Thyroid gland (tissue), 4 donors: ENCODE results near the gene ANGPT4.

Experiments
- POLR2A ChIP-seq, 2 donors: fragments of 450-650 bp; IDR thresholded peaks; one replicate each; pipeline ENCODE4 v1.6.1; 2017; ENCODE audit warnings: antibody characterized with exemption in 2 of 2, mild to moderate bottlenecking in 2 of 2, moderate library complexity in 1 of 2
- TF ChIP-seq, protein P1 (sequence below), 6 experiments: fragments of 200-600 bp in 3 of 6; fragments of 450-650 bp in 3 of 6; sonication (generic) in 3 of 6; IDR thresholded peaks; one replicate each; pipeline ENCODE4 v1.5.1; 2016 to 2019; ENCODE audit warnings: antibody characterized with exemption in 6 of 6, mild to moderate bottlenecking in 2 of 6, inconsistent platforms in 1 of 6, moderate library complexity in 1 of 6

GRCh38 chr20:961768-962167 is 45.6 kb upstream of the ANGPT4 start:
- TF ChIP-seq POLR2A (IDR thresholded peaks at IDR 0.05), result no peak
- TF ChIP-seq, protein P1, sequence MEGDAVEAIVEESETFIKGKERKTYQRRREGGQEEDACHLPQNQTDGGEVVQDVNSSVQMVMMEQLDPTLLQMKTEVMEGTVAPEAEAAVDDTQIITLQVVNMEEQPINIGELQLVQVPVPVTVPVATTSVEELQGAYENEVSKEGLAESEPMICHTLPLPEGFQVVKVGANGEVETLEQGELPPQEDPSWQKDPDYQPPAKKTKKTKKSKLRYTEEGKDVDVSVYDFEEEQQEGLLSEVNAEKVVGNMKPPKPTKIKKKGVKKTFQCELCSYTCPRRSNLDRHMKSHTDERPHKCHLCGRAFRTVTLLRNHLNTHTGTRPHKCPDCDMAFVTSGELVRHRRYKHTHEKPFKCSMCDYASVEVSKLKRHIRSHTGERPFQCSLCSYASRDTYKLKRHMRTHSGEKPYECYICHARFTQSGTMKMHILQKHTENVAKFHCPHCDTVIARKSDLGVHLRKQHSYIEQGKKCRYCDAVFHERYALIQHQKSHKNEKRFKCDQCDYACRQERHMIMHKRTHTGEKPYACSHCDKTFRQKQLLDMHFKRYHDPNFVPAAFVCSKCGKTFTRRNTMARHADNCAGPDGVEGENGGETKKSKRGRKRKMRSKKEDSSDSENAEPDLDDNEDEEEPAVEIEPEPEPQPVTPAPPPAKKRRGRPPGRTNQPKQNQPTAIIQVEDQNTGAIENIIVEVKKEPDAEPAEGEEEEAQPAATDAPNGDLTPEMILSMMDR (IDR thresholded peaks at IDR 0.05), result no peak
